Keratinocyte (primary cell): Measurements from ENCODE around the gene PLD1. TPM values are rescaled to one million over a fixed set of nuclear protein-coding genes. Genes with fewer than 3 reads are reported as not detected.

Experiments used
- DNase-seq: peaks from one replicate; pipeline ENCODE4 v3.0.0-alpha.2; 2011; ENCODE audit warnings: low read depth, missing footprints, low spot score
- FAIRE-seq: peaks from 2 replicates; lab custom pipeline; 2011; peaks lifted over from hg19 to GRCh38; lab: Jason Lieb, UNC
- H2AFZ ChIP-seq: 2 replicates; pipeline ENCODE4 v1.6.0; 2012; ENCODE audit warnings: low read length, control low read depth, inconsistent platforms; ENCODE audit not compliant: control insufficient read depth
- H3K27ac ChIP-seq: 2 replicates; pipeline ENCODE4 v1.5.1; 2011; ENCODE audit warnings: low read length; ENCODE audit not compliant: control insufficient read depth, insufficient read depth
- H3K27me3 ChIP-seq: 3 replicates; pipeline ENCODE4 v1.6.0; 2011; ENCODE audit warnings: low read length; ENCODE audit not compliant: control insufficient read depth, insufficient read depth; ENCODE audit errors: extremely low read depth
- H3K36me3 ChIP-seq, 2 experiments: 2 replicates in 1 of 2; 3 replicates in 1 of 2; pipeline ENCODE4 v1.5.1; 2011; ENCODE audit warnings: low read length in 2 of 2, mild to moderate bottlenecking in 1 of 2; ENCODE audit not compliant: control insufficient read depth in 2 of 2, insufficient read depth in 2 of 2; ENCODE audit errors: extremely low read depth in 1 of 2
- H3K4me1 ChIP-seq: 3 replicates; pipeline ENCODE4 v1.5.1; 2011; ENCODE audit warnings: low read length; ENCODE audit not compliant: control insufficient read depth, insufficient read depth; ENCODE audit errors: extremely low read depth
- H3K4me2 ChIP-seq: 3 replicates; pipeline ENCODE4 v1.6.0; 2011; ENCODE audit warnings: low read depth, low read length; ENCODE audit not compliant: control insufficient read depth, insufficient read depth; ENCODE audit errors: extremely low read depth
- H3K4me3 ChIP-seq, 3 experiments: fragments of 200-600 bp in 1 of 3; sonication (generic) in 1 of 3; 2 replicates in 2 of 3; 3 replicates in 1 of 3; pipeline ENCODE4 v1.5.1; 2011 to 2016; ENCODE audit warnings: low read length in 3 of 3, mild to moderate bottlenecking in 3 of 3, control low read depth in 2 of 3, inconsistent platforms in 1 of 3, low read depth in 1 of 3, mixed read lengths in 1 of 3, mixed run types in 1 of 3, moderate library complexity in 1 of 3; ENCODE audit not compliant: control insufficient read depth in 2 of 3, insufficient read depth in 2 of 3; ENCODE audit errors: extremely low read depth in 1 of 3
- H3K79me2 ChIP-seq: 2 replicates; pipeline ENCODE4 v1.6.0; 2012; ENCODE audit warnings: low read length; ENCODE audit not compliant: control insufficient read depth, insufficient read depth
- H3K9ac ChIP-seq: 3 replicates; pipeline ENCODE4 v1.6.0; 2011; ENCODE audit warnings: low read length; ENCODE audit not compliant: control insufficient read depth, insufficient read depth; ENCODE audit errors: extremely low read depth
- H3K9me1 ChIP-seq: 3 replicates; pipeline ENCODE4 v1.6.0; 2011; ENCODE audit warnings: low read length; ENCODE audit not compliant: control insufficient read depth, insufficient read depth; ENCODE audit errors: extremely low read depth
- H3K9me3 ChIP-seq: 2 replicates; pipeline ENCODE4 v1.5.1; 2012; ENCODE audit warnings: low read depth, low read length; ENCODE audit not compliant: control insufficient read depth
- H4K20me1 ChIP-seq: 3 replicates; pipeline ENCODE4 v1.6.0; 2011; ENCODE audit warnings: low read length; ENCODE audit not compliant: control insufficient read depth, insufficient read depth; ENCODE audit errors: extremely low read depth
- EZH2 ChIP-seq: IDR thresholded peaks from one replicate; pipeline ENCODE4 v1.6.1; 2012; ENCODE audit warnings: inconsistent platforms, mild to moderate bottlenecking, low read length, moderate library complexity
- dilution Hi-C: fragments of 300-500 bp; cut with MboI; formaldehyde crosslinking; loops from one replicate; pipeline ENCODE4 v1.7.0; 2020; ENCODE audit warnings: low sequenced_read_pairs; ENCODE audit not compliant: extremely low pct_ligation_motif_present
- polyA plus RNA-seq, 5 experiments: library from polyadenylated mRNA; depleted of rRNA in 3 of 5; stranded (reverse) in 3 of 5; stranded (forward) in 1 of 5; unstranded in 1 of 5; fragments of >200 nt; gene quantifications; 1 replicate in 1 of 5; 2 replicates in 3 of 5; 3 replicates in 1 of 5; pipeline versions ENCODE4 v1.2.1 to v1.2.3, GENCODE V29; 2011 to 2012; ENCODE audit warnings: missing spikeins in 2 of 5, low read depth in 1 of 5, low replicate concordance in 1 of 5
- TF ChIP-seq, protein P1 (sequence below), 3 experiments: IDR thresholded peaks in 1 of 3; conservative IDR thresholded peaks in 1 of 3; optimal IDR thresholded peaks in 1 of 3; 2 replicates in 2 of 3; 3 replicates in 1 of 3; pipeline versions ENCODE3 to v1.5.1; 2011; ENCODE audit warnings: low read length in 3 of 3, mild to moderate bottlenecking in 3 of 3, moderate library complexity in 2 of 3, control low read depth in 1 of 3, inconsistent platforms in 1 of 3; ENCODE audit not compliant: insufficient read depth in 2 of 3; ENCODE audit errors: extremely low read depth in 1 of 3

The PLD1 gene
- polyA plus RNA-seq, 1 donor (not counting 4 experiments of a cell fraction or from before 2014, with no cell fraction given), result 14.7 TPM

DNA sequence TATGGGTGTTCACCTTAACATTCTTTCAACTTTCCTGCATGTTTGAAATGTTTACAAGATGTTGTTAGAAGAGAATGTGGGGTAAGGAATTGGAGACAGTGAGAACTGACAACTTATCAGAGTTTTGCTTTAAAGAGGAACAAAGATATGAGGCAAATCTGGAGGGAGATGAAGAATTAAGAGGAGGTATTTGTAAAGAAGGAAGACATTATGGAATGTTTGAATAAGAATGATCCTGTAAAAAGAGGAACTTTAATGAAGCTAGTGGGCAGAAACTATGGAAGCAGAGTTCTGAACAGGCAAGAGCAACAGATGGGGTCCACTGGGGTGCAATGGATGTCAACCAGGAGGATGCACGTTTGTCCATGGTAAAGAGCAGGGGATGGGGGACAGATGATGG, 27.7 kb downstream of the PLD1 start:
- no peaks in the 10 kb centered on the region for H3K27me3 ChIP-seq
- no peak overlapping the region for H3K4me2 ChIP-seq
- no peaks in the 10 kb centered on the region for H3K9me1 ChIP-seq
- no peak overlapping the region for H3K4me3 ChIP-seq
- no peak overlapping the region for H2AFZ ChIP-seq
- no peaks in the 10 kb centered on the region for H4K20me1 ChIP-seq
- H3K27ac ChIP-seq, result no peak overlapping the region
- no peaks in the 10 kb centered on the region for H3K9me3 ChIP-seq
- peaks cover 4% of the 10 kb centered on the region for H3K4me1 ChIP-seq
- no peaks in the 10 kb centered on the region for H3K79me2 ChIP-seq
- no peak overlapping the region for H3K9ac ChIP-seq
- no peaks in the 10 kb centered on the region for H3K36me3 ChIP-seq
- TF ChIP-seq, protein P1, sequence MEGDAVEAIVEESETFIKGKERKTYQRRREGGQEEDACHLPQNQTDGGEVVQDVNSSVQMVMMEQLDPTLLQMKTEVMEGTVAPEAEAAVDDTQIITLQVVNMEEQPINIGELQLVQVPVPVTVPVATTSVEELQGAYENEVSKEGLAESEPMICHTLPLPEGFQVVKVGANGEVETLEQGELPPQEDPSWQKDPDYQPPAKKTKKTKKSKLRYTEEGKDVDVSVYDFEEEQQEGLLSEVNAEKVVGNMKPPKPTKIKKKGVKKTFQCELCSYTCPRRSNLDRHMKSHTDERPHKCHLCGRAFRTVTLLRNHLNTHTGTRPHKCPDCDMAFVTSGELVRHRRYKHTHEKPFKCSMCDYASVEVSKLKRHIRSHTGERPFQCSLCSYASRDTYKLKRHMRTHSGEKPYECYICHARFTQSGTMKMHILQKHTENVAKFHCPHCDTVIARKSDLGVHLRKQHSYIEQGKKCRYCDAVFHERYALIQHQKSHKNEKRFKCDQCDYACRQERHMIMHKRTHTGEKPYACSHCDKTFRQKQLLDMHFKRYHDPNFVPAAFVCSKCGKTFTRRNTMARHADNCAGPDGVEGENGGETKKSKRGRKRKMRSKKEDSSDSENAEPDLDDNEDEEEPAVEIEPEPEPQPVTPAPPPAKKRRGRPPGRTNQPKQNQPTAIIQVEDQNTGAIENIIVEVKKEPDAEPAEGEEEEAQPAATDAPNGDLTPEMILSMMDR (optimal IDR thresholded peaks at IDR 0.05 in 1 of 3, IDR thresholded peaks at IDR 0.05 in 1 of 3, conservative IDR thresholded peaks at IDR 0.05 in 1 of 3; ENCODE audit: extremely low read depth in 1 of 3, insufficient read depth in 2 of 3, low read length in 3 of 3), result no peak
- TF ChIP-seq EZH2, result no peak
- DNase-seq (no peak), FAIRE-seq (no peak)
- dilution Hi-C loops, result no loop called here

- Histone ChIP-seq H3K4me3 (no peak overlapping the region), H3K36me3 (no peaks in the 10 kb centered on the region), H3K9me3 (no peaks in the 10 kb centered on the region), H3K4me1 (peaks cover 11% of the 10 kb centered on the region), H2AFZ (no peak overlapping the region), H3K27ac (no peak overlapping the region), H3K4me2 (no peak overlapping the region), H3K9me1 (no peaks in the 10 kb centered on the region), H4K20me1 (no peaks in the 10 kb centered on the region), H3K27me3 (no peaks in the 10 kb centered on the region), H3K79me2 (no peaks in the 10 kb centered on the region), H3K9ac (no peak overlapping the region)
- no peak for FAIRE-seq
- dilution Hi-C loops, result no loop called here
- TF ChIP-seq EZH2, result no peak
- TF ChIP-seq, protein P1 (optimal IDR thresholded peaks at IDR 0.05 in 1 of 3, IDR thresholded peaks at IDR 0.05 in 1 of 3, conservative IDR thresholded peaks at IDR 0.05 in 1 of 3; ENCODE audit: extremely low read depth in 1 of 3, insufficient read depth in 2 of 3, low read length in 3 of 3), result no peak
- no peak for DNase-seq
Observed at GRCh38 chr3:171781711-171782127, 28.6 kb downstream of the PLD1 start.
